ENCODE data around the gene KCNG2.

GRCh38 chr18:79934311-79935097 is 136.8 kb downstream of the KCNG2 start:
- TF ChIP-seq CTCF (IDR thresholded peaks at IDR 0.05) (peak; percentile 10), EZH2 (IDR thresholded peaks at IDR 0.05) (no peak)

Data from neural progenitor cell (in vitro differentiated cells).